Ecto neural progenitor cell (in vitro differentiated cells): ENCODE data around the gene SLC25A28.
"Not testable (repeated sequence)": the region's sequence is repeated elsewhere in the genome, so short reads cannot be mapped to it uniquely, and the experiment has no call there.

Experiments
- DNase-seq: peaks from one replicate; pipeline ENCODE4 v3.0.0-alpha.2; 2018; ENCODE audit warnings: low spot score

The SLC25A28 gene

DNA sequence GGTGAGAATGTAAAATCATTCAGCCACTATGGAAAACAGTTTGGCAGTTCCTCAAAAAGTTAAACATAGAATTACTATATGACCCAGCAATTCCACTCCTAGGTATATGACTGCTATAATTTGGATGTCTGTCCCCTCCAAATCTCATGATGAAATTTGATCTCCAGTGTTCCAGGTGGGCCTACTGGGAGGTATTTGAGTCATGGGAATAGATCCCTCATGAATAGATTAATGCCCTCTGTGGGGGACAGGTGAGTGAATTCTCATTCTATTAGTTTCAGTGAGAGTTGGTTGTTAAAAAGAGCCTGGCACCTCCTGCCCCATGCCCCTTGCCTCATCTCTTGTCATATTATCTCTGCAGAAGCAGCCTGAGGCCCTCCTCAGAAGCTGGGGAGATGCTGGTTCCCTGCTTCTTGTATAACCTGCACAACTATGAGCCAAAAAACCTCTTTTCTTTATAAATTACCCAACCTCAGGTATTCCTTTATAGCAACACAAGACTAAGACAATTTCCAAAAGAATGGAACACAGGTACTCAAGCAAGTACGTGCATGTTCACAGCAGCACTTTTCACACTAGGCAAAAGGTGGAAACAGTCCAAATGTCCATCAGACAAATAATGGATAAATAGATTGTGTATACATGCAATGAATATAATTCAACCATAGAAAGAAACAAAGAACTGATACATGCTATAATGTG lies 8.8 kb upstream of the SLC25A28 start:
- DNase-seq, result no peak

GRCh38 chr10:99625124-99625523 lies 4.9 kb upstream of the SLC25A28 start:
- not testable (repeated sequence) for DNase-seq

GRCh38 chr10:99623919-99624318 lies 3.7 kb upstream of the SLC25A28 start:
- no peak for DNase-seq

GRCh38 chr10:99621454-99622251 lies 1.4 kb upstream of the SLC25A28 start:
- no peak for DNase-seq

- peak; percentile 96 for DNase-seq
Observed at GRCh38 chr10:99620711-99621453, 643 bp upstream of the SLC25A28 start.

- no peak for DNase-seq
Observed at GRCh38 chr10:99619090-99619800, 994 bp downstream of the SLC25A28 start.

DNA sequence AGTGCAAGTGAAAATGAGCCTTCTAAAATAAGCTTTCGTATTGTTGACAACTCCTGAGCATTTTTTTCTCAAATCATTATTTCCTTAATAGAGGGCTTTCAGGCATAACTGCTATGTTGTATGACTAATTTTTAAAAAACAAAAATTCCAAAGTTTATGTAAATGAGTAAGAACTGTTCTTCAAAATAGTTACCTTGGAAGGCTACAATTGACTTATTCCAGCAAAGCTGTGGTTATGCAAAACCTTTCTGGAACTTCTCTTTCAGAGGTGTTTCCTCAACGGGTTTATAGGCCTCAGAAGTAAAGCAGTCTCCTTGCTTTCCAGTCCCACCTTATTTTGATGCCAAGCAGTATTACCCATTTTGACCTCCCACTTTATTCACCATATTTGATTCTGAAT lies 2.5 kb downstream of the SLC25A28 start:
- no peak for DNase-seq

DNA sequence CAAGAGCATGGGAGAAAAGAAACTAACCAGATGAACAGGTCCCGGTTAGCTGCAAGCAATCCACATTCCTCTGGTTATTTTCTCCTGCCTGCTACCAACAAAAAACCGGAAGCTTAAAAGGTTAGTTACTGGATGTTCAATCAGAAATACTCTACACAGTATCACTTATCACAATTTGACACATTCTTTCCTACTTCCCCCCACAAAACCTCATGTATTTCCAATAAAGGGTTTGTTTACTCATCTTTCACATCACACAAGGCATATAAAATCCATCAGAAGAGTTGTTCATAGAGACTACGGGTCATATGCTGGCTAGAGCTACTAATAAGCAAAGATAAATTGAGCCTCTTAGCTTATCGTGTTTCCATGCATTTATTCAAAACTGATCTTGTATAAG lies 4.8 kb downstream of the SLC25A28 start:
- no peak for DNase-seq

DNA sequence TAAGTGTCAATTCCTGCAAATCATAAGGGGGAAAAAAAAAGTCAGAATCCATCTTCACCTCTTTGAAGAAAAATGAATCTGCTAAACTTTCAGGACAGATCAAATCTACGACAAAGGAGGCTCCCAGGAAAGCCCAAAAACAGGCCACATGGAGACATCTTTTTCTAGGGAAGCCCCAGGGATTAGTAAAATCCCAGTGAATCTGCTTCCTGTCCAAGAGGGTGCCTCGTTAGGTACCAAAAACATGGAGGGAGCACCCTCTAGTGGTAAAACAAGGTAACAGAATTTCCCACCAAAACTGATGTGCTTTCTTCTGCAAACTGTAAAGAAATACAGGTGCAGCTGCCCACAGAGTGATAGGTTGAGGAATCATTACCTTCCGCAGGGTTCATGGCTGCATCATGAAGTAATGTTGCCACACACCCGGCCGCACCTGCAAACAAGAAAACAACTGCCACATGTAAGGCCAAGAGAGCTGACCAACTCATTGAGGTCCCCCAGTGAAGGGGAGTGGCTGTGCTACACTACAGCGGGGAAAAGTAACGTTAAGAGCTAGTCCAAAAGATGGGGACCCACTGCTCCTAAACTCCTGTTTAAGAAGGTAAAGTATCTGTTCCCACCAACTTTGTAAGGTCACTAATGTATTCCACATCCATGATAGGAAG lies 7.9 kb downstream of the SLC25A28 start:
- DNase-seq, result no peak

- DNase-seq, result no peak
Observed at GRCh38 chr10:99611326-99611725, 8.9 kb downstream of the SLC25A28 start.

GRCh38 chr10:99610221-99610620 lies 10.0 kb downstream of the SLC25A28 start:
- no peak for DNase-seq

DNA sequence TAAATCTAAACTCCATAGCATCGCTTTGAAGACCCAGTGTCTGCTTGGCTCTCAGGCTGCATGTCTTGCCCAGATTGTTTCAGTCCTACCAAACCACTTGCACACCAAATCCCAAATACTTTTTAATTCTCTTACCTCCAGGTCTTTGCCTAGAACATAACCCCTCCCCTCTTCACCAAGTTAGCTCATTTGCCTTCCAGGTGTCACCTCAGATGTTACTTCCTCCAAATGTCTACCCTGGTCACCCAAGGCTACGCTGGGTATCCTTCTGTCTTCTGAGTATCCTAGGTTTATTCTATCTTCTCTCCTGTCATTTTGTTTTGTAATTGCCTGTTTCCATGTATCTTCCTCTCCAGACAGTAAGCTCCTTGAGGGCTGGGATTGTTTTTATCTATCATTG lies 11.1 kb downstream of the SLC25A28 start:
- no peak for DNase-seq

GRCh38 chr10:99605351-99605750 lies 14.9 kb downstream of the SLC25A28 start:
- no peak for DNase-seq

- no peak for DNase-seq
Observed at GRCh38 chr10:99604862-99605261, 15.4 kb downstream of the SLC25A28 start.

GRCh38 chr10:99598781-99599509 lies 21.3 kb downstream of the SLC25A28 start:
- DNase-seq, result no peak

DNA sequence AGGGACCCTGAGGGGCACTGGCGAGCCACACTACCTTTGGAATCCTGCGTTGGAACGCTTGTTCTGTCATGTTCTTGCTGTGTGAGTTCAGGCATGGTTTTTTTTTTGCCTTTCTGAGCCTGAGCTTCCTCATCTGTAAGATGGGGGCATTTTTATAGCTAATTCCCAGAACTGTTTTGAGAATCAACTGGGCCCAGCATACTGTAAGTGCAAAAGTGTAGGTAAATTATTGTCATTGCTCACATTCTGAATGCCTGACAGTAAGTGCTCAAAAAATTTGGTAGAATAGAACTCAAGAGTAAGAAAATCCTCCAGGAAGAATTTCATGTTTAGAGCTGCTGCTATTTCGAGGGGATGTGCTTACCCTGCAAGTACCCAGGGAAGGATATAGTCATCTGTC lies 22.2 kb downstream of the SLC25A28 start:
- DNase-seq, result no peak

DNA sequence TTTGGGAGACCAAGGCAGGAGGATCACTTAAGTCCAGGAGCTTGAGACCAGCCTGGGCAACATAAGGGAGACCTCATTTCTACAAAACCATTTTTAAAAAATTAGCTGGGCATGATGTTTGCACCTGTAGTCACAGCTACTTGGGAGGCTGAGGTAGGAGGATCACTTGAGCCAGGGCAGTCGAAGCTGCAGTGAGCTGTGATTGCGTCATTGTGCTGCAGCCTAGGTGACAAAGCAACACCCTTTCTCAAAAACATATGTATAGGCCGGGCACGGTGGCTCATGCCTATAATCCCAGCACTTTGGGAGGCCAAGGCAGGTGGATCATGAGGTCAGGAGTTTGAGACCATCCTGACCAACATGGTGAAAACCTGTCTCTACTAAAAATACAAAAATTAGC lies 23.5 kb downstream of the SLC25A28 start:
- not testable (repeated sequence) for DNase-seq

- no peak for DNase-seq
Observed at GRCh38 chr10:99595770-99596465, 24.3 kb downstream of the SLC25A28 start.

DNA sequence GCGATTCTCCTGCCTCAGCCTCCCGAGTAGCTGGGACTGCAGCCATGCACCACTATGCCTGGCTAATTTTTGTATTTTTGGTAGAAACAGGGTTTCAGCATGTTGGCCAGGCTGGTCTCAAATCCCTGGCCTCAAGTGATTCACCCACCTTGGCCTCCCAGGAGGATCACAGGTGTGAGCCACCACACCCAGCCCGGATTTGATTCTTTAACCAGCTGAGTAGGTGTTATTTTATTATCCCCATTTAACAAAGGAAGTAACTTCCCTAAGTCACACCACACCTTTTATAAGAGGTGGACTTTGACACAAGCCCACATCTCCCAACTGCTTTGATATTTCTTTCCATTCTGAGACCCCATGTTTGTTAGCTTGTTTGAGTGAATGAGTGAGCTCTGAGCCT lies 25.0 kb downstream of the SLC25A28 start:
- DNase-seq, result no peak

DNA sequence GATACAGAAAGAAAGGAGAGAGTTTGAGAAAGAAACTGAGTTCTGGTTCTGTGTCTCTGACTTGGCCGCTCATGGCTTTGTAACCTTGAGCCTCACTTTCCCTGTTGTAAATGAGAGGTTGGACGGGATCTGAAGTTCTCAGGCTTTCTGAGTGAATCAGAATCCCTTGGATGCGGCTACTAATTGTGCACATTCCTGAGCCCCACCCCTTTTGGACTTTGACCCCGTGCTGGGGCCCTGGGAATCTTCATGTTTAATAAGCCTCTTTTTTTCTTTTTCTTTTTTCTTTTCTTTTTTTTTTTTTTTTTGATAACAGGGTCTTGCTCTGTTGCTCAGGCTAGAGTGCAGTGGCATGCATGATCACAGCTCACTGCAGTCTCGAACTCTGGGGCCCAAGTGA lies 26.9 kb downstream of the SLC25A28 start:
- no peak for DNase-seq
